Nucleus accumbens (tissue), 56 donors: Measurements from ENCODE around the gene MSH2.
"Not testable (repeated sequence)": the region's sequence is repeated elsewhere in the genome, so short reads cannot be mapped to it uniquely, and the experiment has no call there.

Source experiments
- DNase-seq, 56 donors: peaks; one replicate each; lab custom pipeline; 2025; lab: John Stamatoyannopoulos, UW

Gene MSH2

DNA sequence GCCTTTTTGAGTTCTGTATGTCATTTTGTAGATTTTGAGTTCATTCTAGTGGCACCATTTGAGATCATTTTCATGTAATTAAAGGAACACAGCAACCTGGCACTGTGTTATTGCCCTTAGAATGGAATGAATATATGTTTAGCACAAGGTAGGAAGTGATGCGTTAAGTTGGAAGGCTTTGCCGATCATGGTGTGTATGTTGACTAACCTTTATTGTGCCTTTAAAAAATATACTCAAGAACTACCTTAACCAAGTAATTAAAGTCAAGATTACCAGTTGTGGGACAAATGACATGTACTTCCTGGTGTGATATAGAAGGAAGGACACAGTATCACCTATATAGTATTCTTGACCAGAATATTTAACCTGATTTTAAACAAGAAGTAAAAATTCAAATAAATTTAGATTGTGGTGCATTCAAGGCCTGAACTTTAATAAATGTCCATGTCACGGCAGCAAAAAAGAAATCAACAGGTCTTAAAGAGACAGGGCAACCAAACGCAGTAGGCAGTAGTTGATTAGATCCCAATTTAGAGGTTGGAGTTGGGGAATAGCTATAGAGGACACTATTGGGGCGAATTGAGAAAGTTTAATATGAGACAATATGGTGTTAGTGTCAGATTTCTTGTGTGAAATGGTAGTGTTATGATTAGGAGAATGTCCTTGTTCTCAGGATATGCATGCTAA, 68.6 kb downstream of the MSH2 start:
- no peak for DNase-seq

DNA sequence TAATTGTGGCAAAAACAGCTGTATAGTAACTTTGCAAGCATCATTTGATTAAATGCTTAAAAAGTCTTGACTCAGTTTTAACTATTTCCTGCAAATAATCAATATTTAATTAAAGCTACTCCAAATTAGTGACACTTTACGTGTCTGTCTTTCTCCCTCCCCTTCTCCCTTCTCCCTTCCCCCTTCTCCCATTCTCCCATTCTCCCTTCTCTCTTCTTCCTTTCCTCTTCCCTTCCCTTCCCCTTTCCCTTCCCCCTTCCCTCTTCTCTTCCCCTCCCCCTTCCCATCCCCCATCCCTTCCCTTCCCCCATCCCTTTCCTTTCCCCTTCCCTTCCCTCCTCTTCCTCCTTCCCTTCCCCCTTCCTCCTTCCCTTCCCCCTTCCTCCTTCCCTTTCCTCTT, 76.9 kb downstream of the MSH2 start:
- DNase-seq, result no peak

DNA sequence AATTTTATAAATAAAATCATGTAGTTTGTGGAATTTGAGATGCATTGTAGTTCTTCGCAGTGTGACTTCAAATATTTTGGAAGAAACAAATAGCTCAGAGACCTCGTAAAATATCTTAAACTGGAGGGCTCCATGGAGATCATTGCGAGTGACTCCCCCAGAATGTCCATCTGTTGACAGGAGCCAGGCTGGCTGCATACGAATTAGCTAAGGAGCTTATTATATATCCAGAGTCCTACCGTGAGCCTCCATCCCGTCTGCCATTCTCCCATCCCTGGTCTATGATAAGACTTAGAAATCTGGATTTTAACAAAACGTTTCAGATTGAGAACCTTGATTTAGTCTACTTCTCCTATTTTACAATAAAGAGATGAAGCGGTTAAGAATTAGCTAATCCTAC, 80.2 kb downstream of the MSH2 start:
- DNase-seq, result no peak

DNA sequence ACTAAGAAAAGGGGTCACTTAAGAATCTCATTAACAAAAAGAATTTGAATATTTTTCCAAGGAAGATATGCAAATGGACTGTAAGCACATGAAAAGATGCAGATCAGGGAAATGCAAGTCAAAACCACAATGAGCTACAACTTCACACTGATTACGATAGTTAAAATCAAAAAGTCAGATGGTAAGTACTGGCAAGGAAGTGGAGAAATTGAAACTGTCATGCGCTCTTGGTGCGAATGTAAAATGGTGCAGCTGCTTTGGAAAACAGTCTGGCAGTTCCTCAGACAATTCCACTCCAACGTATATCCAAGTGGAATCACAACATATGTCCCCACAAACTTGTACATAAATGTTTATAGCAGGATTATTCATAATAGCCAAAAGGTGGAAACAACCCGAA, 81.4 kb downstream of the MSH2 start:
- DNase-seq, result no peak

DNA sequence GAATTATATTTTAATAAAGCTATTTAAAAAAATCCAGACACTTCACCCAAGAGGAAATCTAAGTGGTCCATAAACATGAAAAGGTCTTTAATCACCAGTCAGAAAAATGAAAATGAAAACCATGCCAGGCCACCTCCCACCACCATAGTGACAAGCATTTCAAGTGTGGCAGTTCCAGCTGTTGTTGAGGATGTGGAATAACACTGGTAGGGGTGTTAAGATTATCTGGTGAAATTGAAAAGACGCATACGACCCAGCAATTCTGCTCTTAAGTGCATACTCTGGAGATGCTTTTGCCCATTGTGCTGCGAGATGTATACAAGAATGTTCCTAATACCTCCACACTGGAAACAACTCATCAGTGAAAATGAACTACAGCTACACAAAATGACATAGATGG, 82.2 kb downstream of the MSH2 start:
- no peak for DNase-seq

DNA sequence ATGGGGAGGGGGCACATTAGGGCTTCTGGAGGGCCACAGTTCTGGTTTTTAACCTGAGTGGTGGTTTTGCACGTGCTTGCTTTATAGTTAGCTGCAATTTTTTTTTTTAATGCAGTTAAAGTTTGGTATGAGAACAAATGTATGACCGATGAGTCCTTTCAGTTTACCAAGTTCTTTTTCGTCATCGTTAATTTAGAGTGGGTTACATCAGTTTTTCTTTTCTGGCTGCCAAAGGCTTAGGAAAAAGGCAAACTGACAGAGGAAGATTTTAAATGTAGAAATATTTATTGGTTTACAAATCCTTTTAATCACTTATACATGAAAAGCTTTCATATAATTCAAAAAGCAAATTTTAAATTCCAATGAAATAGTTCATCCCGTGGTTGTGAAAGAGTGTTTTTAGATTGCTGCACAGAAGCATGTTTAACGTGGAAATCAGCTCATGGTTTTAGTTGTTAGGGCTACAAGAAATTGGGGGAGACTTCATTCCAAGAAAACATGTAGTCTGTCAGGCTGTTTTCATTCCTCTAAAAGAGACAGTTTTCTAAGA, 82.9 kb downstream of the MSH2 start:
- DNase-seq, result no peak

DNA sequence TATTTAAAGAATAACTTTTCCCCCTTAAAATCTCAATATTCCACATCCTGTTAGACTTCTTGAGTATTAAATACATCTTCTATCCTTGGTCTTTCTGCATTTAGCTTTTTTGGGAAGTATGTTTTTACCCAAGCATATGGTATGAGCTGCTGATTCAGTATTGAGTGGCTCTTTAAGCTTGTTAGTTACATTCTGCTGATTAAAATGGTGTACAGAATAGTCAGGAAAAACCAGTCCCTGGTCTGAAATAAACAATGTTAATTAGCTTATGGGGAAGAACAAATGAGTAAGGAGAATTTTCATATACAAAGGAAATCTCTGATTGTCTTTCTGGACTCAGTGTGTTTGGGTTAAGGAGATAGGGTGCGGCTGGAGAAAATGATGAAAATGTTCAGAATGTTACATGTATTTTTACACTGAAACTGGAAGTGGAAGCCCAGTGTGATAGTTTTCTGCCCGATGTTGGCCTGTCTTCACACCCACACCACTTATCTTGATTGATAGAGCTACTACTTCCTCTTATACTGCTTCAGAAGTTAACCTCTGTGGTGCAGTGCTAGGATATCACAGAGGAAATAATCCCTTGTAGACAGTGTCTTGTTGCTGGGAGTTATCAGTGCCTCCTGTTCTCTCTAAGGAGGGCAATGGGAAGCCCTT, 84.0 kb downstream of the MSH2 start:
- no peak for DNase-seq

DNA sequence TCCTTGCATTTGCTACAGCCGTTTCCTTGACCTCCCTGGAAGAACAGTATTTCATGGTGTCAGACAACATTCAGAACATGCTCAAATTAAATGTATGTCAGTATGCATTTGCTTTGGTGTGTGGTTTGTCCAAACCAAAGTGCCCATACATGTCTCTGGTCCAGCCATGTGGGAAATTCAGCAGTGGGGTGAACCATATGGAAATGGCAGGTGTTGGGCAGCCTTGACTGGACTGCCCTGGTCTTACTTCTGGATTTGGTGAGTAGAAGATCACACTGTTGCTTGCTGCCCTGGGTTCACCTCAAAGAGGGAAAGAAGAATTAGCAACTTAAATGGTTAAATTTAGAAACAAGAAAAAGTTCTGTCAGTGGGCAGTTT, 84.5 kb downstream of the MSH2 start:
- DNase-seq, result no peak

DNA sequence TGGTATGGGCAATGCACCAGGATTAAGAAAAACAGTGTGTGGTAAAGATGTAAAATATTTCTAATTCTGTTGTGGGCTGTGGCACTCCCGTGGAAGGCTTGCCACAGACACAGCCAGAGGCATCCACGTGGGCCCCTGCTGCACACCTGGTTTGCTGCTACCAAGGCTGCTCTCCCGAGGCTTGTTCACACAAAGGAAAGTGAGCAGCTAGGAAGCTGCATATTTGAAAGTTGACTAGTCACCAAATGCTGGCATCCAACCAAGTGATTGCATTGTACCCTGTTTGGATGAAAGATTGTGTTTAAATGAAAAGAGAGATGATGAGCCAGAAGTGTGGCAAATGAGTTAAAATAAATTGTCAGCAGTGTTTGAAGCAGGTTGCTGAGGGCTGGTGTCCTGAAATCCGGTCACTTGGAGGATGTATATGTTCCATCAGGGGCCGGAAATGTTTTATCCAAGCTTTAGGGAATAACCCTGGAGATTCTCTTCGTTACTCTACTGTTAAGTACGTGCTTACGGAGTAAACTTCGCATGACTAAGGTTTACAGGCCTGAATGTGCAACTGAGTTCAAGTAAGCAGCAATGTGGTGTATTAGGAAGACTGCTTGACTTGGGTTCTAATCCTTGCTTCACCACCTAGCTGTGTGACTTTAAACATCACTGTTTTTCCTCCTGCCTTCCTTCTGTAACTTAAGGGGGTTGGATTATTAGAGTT, 86.1 kb downstream of the MSH2 start:
- DNase-seq, result no peak

DNA sequence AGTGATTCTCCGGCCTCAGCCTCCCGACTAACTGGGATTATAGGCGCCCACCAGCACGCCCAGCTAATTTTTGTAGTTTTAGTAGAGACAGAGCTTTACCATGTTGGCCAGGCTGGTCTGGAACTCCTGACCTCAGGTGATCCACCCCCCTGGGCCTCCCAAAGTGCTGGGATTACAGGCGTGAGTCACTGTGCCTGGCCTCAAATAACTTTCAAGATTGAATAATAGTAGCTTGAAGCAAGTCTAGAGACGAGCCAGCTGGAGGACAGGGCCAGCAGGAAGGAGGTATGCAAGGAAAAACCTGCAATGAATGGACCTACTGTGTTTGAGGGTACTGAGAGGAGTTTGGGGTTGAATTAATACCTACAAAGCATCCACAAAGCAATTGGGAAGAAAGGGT, 87.5 kb downstream of the MSH2 start:
- DNase-seq, result no peak

DNA sequence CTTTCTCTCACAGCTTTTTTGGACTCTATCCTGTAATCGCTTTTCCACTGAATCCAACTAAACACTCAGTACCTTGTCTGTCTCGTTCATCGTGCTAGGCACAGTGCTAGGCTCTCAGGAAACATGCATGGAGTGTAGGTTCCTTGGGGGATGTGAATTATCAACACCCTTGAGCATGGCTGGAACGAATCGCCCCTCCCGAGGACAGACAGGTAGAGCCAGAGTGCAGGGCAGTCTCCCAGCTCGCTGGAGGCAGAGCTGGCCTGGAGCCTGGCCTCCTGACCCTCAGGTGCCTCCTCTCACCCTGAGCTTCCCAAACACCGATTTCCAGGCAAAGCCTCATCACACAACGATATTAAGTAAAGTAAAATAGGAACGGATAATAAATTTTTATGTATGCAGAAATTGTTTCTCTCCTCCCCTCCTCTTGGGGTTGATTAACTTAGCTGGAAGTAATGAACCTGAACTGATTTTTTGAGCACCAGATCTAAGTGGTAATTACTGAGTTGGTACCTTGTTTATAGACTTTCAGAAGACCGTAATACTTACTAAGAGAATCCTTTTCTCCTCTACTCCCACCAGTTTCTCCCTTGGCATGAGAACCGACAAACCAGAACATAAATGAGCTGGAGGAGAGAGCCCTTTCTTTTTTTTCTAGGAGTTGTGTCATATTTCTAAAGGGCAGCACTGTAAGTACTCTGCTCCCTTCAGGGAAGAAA, 90.5 kb downstream of the MSH2 start:
- no peak for DNase-seq

DNA sequence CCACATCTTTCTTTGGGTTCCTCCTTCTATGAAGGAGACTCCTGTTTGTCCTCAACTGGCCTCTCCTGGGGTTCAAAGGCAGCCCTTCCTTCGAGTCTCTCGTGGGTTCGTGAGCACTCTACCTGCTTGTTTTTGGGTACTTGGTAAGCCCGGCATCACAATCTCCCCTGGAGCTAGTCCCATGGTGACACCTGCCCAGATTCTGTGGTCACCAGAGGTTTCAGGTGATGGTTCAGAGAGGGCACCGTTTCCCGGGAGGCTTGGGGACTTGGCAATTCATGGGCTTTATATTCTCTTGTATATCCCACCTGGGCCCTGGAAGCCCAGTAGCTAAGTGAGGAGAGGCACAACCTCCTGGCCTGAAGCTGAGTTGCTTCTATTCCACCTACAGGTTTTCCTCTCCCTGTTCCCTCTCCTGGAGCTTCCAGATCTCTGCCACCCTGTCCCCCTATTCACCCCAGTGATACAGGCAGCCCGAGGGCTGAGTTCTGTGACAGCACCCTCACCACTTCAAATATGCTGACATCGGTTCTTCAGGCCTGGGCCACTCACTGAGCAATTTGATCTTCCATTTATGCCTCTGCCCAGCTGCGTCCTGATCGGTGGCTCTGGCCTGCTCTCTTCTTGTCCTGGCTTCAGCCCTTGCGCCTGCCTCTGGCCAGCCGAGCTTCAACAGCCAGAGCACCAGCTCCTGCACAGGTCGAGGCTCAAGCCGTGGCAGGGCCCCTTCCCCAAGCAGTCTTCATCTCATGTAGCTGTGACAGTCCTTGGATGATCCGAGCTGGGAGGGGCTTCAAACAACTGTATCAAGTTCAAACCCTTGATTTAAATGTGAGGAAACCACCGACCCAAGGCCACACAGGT, 91.5 kb downstream of the MSH2 start:
- DNase-seq, result no peak

DNA sequence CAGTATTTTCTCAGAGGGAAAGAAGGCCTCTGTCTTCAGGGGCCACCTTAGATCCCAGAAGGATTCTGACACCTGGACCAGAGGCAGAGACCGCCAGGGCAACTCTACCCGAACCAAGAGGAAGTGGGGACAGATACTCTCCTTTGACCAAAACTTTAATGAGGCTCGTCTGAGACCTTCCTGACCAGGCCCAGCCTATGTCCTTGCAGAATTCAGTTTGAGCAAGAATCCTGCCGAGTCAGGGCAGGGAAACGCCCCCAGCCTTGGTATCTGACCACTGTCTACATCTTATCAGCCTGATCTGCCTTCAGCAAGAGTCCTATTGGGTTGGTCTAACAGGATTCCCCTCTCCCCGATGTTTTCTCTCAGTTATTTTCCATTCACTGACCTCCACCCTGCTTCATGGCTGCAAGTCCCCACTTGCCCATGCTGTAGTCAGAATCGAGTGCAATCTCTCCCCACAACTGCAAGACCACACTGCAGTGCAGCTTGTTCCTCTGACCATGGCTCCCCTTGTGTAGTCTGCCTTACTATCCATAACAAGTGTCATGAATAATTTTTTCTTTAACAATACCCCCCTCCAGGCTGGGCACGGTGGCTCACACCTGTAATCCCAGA, 95.0 kb downstream of the MSH2 start:
- DNase-seq, result no peak

DNA sequence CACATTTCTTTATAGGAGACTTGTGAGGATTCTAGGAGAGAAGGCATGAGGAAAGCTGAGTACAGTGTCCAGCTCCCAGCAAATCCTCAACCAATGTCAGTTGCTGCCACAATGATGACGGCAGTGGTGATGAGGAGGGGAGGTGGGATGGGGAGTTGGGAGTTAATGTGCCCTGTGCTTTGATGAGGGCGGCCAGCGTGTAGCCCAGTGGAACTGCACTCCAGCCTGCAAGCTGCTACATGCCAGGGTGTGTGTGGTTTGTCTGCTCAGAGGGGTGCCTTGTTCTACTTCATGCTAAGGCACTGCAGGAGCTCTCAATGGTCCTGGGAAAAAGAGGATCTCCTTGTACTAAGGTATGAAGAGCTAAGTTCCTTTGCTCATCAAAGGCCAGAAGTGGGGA, 96.1 kb downstream of the MSH2 start:
- no peak for DNase-seq

DNA sequence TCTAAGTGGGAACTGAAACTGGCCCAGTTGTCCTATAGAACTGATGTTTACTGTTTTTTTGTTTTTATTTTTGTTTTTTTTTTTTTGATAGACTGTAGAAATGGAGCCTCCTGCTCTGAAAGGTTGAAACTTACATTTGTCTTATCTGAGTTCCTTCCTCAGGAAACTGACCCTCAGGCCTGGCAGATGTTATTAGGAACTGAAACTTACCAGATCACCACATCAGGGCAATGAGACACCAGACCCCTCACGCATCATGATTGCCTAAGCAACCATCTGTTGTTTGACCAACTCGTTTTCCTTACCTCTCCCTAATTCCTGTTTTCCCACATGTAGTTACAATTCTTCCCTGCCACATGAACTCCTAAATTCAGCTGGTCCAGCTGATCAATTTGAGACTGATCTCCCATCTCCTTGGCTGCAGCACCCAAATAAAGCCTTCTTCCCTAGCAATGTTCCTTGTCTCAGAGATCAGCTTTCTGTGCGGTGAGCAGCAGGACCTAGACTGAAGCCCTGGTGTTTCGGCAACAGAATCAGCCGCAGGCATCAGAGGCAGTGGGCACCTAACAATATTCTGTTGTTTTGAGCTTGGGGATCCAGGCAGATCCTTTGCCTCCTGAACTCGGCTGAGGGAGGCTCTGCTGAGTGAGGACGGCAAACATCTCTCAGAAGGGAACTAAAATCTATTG, 96.8 kb downstream of the MSH2 start:
- no peak for DNase-seq

DNA sequence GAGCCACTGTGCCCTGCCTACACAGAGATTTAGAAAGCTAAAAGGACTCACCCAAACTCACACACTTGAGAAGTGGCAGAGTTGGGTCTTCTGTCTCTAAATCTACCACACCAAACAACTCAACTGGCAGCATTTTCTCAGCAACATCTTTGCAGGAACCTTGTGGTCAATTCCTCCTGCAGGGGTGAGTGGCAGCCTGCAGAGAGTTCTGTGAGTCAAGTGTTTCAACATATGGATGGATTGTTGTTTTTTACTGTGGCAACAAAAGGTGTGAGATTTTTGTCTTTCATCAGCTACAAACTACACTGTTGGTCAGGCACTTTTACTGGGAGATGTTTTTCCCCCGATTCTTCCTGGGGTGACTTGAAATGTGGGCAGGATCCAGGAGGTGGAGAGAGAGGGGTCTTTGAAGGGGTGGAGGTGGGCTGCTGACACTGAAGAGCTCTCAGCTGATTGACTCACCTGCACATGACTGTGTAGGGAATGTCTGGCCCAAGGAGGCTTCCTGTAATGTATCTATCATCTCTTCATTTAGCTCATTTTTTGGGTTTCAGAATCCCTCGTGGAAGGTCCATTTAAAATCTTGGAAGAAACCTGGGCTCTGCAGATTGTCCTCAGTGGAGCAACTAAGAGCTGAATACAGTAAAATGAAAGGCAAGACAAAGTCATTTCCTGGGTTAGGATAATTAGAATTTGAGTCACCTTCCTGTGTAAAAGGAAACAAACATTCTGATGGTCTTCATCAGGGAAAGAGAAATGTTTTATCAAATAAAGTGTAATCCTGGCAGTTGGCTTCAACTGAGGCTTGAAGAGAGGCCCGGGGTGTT, 98.6 kb downstream of the MSH2 start:
- no peak for DNase-seq

DNA sequence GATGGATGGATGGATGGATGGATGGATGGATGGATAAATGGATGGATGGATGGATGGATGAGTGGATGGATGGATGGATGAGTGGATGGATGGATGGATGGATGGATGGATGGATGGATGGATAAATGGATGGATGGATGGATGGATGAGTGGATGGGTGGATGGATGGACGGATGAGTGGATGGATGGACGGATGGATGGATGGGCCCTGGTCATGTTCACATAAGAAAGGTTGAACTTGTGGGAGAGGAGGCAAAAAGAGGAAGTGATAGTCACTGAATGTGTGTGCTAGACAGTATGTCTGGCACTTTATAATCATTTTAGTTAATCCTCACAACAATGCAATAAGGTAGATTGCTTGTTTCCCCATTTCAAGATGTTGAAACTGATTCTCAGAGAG, 99.5 kb downstream of the MSH2 start:
- not testable (repeated sequence) for DNase-seq

DNA sequence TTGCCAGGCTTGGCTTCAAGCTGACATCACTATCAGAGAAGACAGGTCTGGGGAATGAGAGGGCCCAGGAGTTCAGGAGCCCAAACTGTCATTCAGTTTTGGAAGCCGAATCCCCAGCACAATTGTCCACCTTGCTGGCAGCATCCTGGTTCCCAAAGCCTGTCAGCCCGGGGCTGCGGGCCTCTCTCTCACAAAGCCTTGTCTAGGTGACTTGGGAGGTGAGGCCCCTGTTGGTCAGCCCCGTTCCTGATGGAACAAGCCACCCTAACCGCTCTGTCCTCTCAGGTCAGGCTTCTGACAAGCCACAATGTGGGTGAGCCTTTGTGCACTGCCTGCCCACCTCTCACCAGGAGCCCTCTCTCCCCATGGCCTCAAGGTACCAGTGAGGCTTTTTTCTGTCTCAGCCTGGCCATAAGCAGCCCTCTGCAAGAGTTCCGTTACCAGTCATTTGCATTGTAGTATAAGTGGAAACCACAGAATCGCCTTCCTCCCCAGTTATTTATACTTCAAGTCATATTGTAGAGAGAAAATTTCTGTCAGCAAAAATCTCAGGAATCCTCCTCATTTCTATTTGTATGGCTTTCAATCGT, 100.6 kb downstream of the MSH2 start:
- no peak for DNase-seq
